GM18520 (cell line): Measurements from ENCODE around the gene HOXB4.
"Not testable (repeated sequence)": the region's sequence is repeated elsewhere in the genome, so short reads cannot be mapped to it uniquely, and the experiment has no call there.

Experiments
- ATAC-seq: cut with Tn5 transposase; IDR thresholded peaks from one replicate; pipeline ENCODE4 v1.9.1; 2021; ENCODE audit not compliant: unreplicated experiment

Gene HOXB4

GRCh38 chr17:48535793-48536559, 42.2 kb downstream of the HOXB4 start:
- ATAC-seq: not testable (repeated sequence)

DNA sequence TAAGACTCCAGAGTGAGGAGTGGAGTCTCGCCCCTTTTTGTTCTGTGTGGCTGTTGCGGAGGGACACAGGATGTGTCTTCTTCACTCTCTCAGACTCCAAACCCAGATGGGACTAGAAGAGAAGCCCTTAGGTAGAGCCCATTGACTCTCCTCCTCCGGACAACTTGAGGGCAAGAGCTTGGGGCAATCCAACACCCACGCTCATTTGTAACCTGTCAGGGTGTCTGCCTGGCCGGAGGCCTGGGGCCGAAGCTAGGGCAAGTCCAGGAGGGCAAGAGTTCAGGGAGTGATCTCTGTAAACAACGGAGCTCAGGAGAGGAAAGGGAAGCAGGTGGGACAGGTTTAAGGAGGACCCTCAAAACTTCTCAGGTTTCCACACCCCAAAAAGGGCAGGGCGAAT, 45.9 kb downstream of the HOXB4 start:
- ATAC-seq: no peak

- no peak for ATAC-seq
These were observed 47.3 kb downstream of the HOXB4 start, which contains the start of gene HOXB1 for GRCh38 chr17:48530887-48531272. Gene HOXB1 (minus strand): TSS chr17:48531011. CDS start chr17:48530904, 107 bp downstream.

DNA sequence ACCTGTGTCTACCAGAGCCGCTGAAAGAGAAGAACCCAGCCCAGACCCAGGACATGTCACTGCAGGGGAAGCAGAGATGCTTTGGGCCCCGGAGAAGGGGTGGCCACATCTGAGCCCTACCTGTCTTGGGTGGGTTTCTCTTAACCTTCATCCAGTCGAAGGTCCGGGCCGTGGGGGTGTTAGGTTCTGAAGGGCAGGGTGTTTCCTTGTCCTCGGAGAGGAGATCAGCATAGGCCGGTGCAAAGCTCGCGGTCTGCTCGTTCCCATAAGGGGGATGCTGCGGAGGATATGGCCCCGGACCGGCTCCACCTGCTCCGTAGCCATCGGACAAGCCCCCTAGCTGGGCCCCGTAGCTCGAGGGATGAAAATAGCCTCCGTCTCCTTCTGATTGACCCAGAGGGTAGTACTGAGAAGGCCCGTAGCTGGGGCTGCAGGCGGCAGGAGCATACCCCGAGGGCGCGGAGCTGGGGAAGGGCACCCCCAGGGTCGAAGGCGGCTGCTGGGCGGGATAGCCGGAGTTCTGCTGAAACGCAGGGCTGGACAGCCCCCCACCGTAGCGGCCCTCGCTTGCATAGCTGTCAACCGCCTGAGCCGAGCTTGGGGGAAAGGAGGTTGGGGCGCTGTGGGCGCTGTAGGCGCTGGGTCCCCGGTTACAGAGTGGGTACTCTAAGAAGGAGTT, 47.8 kb downstream of the HOXB4 start:
- ATAC-seq: no peak

DNA sequence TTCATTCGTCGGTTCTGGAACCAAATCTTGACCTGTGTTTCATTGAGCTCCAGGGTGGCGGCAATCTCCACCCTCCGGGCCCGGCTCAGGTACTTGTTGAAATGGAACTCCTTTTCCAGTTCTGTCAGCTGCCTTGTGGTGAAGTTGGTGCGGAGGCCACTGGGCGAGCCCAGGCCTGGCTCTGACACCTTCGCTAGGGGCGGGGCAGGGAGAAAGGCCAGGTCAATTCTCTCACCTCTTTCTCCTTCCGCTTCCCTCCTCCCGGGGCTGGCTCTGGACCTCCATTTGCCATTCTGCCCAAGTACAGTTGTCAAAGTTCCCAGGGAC, 48.5 kb downstream of the HOXB4 start:
- ATAC-seq: no peak

DNA sequence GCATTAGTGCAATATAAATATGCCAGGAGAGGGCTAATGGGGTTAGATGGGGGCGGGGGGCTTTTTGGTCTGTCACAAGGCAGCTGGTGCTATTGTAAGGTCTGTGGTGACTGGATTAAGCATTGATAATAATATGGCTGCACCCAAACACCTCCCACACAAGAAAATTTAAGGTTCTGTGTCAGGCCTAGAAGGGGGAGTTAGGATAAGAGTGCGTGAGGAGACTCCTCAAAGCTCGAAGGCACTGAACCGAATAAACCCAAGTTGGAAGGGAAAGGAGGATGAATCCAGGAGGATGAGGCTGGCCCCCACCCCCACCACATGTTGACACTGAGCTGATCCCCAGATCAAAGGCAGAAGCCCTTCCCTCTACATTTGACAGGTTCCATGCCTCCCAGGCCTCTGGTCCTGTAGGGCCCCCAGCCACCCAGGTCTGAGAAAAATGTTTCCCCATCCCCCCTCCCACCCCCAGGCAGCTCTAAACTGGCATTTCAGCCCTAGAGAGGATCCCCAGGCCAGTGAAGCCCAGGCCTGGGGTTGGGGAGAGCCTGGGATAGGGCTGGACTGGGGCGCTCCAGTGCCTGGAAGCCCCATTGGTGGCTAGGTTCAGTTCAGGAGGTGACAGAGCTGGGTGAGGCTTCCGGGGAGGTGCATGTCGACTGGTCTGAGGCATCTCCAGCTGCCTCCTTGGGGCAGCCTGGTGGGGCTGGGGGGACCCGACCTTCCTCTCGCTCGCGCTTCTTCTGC, 49.0 kb downstream of the HOXB4 start:
- no peak for ATAC-seq

DNA sequence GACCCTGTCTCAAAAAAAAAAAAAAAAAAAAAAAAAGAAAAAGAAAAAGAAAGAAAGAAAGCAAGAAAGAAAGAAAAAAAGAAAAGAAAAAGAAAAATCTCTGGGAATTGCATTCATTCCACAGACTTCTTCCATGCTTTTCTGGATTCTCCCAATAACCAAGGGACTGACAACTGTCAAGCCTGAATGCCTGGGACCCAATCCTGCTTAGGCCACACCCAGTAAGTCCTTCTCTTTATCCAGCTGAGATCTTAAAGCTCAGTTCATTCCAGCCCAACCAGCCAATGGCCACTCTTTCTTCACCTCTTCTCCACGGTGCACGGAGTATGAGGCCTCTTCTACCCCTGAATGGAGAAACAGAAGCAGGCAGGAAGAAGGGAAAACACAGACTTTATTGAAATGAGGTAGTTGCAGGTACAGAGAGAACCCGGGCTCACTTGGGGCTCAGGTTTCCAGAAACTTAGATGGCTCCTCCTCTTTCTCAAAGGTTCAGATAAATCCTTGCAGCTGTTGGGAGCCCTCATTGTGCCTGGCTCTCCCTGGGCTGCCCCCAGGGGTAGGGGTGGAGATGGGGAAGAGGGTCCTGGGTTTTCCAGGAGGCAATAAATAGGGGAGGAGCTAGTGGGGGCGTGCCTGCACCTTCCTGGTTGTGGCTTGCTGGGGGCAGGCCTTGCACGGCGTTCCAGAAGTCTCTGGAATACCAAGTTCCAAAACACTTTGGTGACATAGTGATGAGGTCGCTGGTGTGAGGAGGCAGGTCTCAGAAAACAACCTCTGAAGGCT, 49.8 kb downstream of the HOXB4 start:
- ATAC-seq: no peak

DNA sequence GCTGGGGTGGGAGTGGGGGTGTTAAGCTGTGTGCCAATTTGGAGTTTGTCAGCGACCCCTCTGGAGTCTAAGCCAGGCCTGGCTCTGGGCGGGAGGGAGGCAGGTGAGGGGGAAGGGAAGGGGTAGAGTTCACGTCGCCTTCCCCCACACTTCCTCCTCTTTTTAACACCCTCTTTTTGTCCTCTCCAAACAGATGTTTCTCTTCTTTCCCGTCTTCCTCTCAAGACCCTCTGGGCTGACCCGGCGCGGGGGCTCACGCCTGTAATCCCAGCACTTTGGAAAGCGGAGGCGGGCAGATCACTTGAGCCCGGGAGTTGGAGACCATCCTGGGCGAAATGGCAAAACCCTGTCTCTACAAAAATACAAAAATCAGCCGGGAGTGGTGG, 50.6 kb downstream of the HOXB4 start:
- ATAC-seq: no peak

GRCh38 chr17:48526608-48527546, 51.3 kb downstream of the HOXB4 start:
- ATAC-seq: no peak
